Suppressor macrophage (primary cell): ENCODE measurements around the gene TAOK2.

ENCODE experiments used
- DNase-seq, 4 experiments: peaks; one replicate each; pipeline ENCODE4 v3.0.0-alpha.2; 2020 to 2022

The TAOK2 gene

GRCh38 chr16:29963021-29963743 is 10.5 kb upstream of the TAOK2 start:
- DNase-seq: no peak

- DNase-seq: no peak
These were observed 5.5 kb upstream of the TAOK2 start for GRCh38 chr16:29968205-29968604.

GRCh38 chr16:29971304-29971703 is 2.4 kb upstream of the TAOK2 start:
- DNase-seq: no peak

- DNase-seq: peak in 1 of 4 experiments; percentile 17
These were observed 1.2 kb upstream of the TAOK2 start for GRCh38 chr16:29972500-29972899.

GRCh38 chr16:29972992-29973383 is 680 bp upstream of the TAOK2 start:
- no peak for DNase-seq

- DNase-seq: peak; percentile 71 to 83 (median 77)
These were observed 844 bp downstream of the TAOK2 start for GRCh38 chr16:29974291-29975133.

- no peak for DNase-seq
These were observed 1.5 kb downstream of the TAOK2 start for GRCh38 chr16:29975134-29975538.

GRCh38 chr16:29975811-29976511 is 2.3 kb downstream of the TAOK2 start:
- no peak for DNase-seq

GRCh38 chr16:29977063-29977825 is 3.6 kb downstream of the TAOK2 start:
- DNase-seq: no peak

- DNase-seq: no peak
These were observed 4.4 kb downstream of the TAOK2 start for GRCh38 chr16:29978081-29978480.

- no peak for DNase-seq
These were observed 5.0 kb downstream of the TAOK2 start for GRCh38 chr16:29978564-29979270.

- no peak for DNase-seq
These were observed 9.1 kb downstream of the TAOK2 start for GRCh38 chr16:29982560-29983419.

- DNase-seq: no peak
These were observed 9.9 kb downstream of the TAOK2 start for GRCh38 chr16:29983420-29984136.

- no peak for DNase-seq
These were observed 10.6 kb downstream of the TAOK2 start for GRCh38 chr16:29984137-29984763.

- DNase-seq: no peak
These were observed 11.1 kb downstream of the TAOK2 start for GRCh38 chr16:29984764-29985147.

- no peak for DNase-seq
These were observed 11.7 kb downstream of the TAOK2 start for GRCh38 chr16:29985271-29985811.

- no peak for DNase-seq
These were observed 12.6 kb downstream of the TAOK2 start for GRCh38 chr16:29986231-29986630.

- no peak for DNase-seq
These were observed 13.3 kb downstream of the TAOK2 start for GRCh38 chr16:29986931-29987330.

- no peak for DNase-seq
These were observed 13.9 kb downstream of the TAOK2 start for GRCh38 chr16:29987371-29988085.
